ENCODE results near the gene HOXB3.

The HOXB3 gene

DNA sequence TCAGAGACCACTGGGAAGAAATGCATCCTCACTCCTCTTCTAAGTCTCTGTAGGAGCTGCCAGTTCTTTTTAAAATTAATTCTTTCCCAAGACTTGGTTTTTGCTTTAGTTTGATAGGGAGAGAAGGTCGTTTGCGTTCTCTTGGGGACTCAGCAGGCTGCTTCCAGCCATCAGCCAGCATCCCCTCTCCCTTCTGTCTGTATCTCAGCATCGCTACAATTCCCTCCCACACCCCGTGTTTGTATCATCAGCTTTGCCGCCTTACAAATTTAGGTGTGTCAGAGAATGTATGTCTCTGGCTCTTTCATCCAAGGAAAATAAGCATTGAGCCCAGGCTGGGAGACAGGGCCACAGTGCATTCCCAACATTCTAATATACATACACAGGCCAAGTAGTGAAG lies 9.3 kb upstream of the HOXB3 start:
- peaks cover 26% of the 10 kb centered on the region for H3K4me1 Mint-ChIP-seq
- H3K27me3 Mint-ChIP-seq, result peaks cover 90% of the 10 kb centered on the region
- no peaks in the 10 kb centered on the region for H3K36me3 Mint-ChIP-seq (ENCODE audit: low read depth)
- H3K4me3 Mint-ChIP-seq, result no peak overlapping the region
- ATAC-seq, result no peak
- H3K27ac Mint-ChIP-seq, result no peak overlapping the region
- H3K9me3 Mint-ChIP-seq, result no peaks in the 10 kb centered on the region
- DNase-seq, result no peak

DNA sequence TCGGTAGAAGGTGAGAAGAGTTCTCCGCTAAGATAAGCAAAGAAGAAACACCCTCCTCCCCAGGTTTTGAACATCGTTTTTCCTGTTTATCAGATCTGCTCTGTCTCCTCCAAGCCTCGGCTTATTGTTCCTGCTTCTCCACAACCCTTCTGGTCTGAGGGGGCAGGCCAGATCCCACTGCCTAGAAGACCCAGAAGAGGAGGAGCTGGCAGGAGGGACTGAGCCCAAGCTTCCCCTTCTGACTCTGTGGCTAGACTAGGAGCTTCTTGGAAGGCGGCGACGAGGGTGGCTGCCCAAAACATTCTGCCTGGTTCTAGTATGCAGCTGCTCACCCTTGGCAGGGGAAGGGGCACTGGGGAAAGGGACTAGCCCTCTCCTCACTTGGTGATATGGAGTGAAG lies 8.7 kb upstream of the HOXB3 start:
- no peak for ATAC-seq
- no peak for DNase-seq
- no peaks in the 10 kb centered on the region for H3K36me3 Mint-ChIP-seq (ENCODE audit: low read depth)
- no peak overlapping the region for H3K27ac Mint-ChIP-seq
- no peaks in the 10 kb centered on the region for H3K9me3 Mint-ChIP-seq
- H3K4me1 Mint-ChIP-seq, result peaks cover 26% of the 10 kb centered on the region
- peak overlapping the region; percentile 58 for H3K4me3 Mint-ChIP-seq
- H3K27me3 Mint-ChIP-seq, result peaks cover 88% of the 10 kb centered on the region

DNA sequence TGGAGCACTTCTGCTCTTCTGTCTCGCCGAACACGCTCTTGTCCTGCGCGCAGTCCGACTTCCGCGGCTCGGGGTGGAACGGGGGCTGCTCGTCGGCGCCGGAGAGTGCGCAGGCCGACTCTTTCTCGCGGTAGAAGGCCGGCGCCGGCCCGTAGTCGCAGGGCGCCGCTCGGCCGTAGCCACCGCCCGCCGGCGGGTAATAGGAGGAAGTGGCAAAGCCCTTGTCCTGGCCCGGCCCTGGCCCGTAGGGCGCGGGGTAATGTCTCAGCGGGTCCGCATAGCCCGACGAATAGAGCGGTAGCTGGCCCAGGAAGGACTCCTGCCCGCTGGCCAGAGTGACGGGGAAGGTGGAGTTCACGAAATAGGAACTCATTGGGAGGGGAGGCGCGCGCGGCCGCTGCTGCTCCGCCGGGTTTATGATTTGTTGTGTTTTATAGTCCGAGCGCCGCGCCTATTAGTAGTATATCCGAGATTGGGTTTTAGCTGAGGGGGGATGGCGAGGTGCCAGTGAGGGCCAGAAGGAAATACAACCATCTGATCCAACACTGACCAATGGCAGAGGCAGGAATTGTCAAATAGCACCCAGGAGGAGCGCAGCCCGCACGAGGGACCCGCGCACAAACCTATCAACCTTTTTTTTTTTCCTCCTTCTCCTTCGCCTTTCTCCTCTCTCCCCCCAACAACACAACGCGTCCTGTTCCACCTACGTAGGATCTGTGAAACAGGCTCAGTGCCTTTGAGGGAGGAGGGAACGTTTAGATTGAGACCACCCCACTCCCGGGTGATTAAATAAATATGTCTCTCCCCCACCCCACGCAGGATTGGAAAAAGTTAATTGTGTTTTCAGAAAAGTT lies 8.0 kb upstream of the HOXB3 start:
- ATAC-seq (peak; percentile 22), DNase-seq (no peak)
- Mint-ChIP-seq H3K9me3 (no peaks in the 10 kb centered on the region), H3K36me3 (ENCODE audit: low read depth) (no peaks in the 10 kb centered on the region), H3K27me3 (peaks cover 85% of the 10 kb centered on the region), H3K4me3 (peak overlapping the region; percentile 58), H3K4me1 (peaks cover 29% of the 10 kb centered on the region), H3K27ac (peak overlapping the region; percentile 18)

DNA sequence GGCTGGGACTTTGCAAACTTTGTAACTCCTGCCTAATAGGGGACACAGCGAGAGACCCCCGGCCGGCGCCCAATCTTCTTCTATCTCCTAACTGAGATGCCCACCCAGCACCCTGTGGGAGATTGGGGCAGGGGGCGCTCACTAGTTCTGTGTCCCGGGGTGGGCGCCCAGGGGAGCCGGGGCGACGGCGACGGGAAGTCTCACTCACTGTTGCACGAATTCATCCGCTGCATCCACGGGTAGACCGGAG lies 7.4 kb upstream of the HOXB3 start:
- H3K4me1 Mint-ChIP-seq, result peaks cover 35% of the 10 kb centered on the region
- H3K36me3 Mint-ChIP-seq (ENCODE audit: low read depth), result no peaks in the 10 kb centered on the region
- peak overlapping the region; percentile 58 for H3K4me3 Mint-ChIP-seq
- H3K9me3 Mint-ChIP-seq, result no peaks in the 10 kb centered on the region
- peak overlapping the region; percentile 18 for H3K27ac Mint-ChIP-seq
- peaks cover 83% of the 10 kb centered on the region for H3K27me3 Mint-ChIP-seq
- ATAC-seq, result no peak
- no peak for DNase-seq

DNA sequence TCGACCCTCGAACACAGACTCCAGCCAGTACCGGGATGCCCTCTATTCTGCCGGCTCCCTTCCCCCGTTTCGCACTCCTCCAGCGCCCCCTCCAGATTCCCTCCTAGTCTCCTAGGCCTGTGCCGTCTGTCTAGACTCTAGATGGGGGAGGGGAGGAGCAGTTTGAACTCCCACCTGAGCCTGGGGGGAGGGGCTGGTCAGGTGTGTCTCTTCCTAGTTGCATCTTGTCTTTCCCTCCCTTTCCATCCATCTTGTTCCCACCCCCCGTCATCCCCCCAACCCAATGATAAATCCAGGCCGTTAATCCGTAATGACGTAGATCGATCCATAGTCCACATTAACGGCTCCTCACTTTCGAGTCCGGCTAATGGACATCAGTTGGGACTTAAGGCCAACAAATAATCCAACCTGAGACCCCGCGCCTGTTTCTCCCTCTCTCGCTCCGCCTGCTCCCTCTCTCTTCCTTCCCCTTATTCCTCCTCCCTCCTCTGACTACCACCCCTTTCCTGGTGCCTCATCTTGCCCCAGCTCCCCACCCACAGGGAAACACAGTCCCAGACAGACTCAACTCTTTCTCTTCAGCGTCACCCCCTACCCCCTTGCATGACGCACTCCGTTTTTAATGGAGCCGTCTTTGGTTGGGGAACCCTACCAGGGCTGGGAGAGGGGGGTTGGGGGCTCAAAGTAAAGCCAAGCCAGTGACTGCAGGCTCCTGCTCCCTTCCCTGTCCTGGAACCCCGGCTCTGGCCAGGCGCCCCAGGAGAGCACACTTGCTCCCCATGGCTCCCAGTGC lies 6.9 kb upstream of the HOXB3 start:
- ATAC-seq (peak; percentile 12), DNase-seq (no peak)
- Mint-ChIP-seq H3K9me3 (no peaks in the 10 kb centered on the region), H3K4me3 (peak overlapping the region; percentile 58), H3K36me3 (ENCODE audit: low read depth) (no peaks in the 10 kb centered on the region), H3K27ac (no peak overlapping the region), H3K4me1 (peaks cover 34% of the 10 kb centered on the region), H3K27me3 (peaks cover 83% of the 10 kb centered on the region)

DNA sequence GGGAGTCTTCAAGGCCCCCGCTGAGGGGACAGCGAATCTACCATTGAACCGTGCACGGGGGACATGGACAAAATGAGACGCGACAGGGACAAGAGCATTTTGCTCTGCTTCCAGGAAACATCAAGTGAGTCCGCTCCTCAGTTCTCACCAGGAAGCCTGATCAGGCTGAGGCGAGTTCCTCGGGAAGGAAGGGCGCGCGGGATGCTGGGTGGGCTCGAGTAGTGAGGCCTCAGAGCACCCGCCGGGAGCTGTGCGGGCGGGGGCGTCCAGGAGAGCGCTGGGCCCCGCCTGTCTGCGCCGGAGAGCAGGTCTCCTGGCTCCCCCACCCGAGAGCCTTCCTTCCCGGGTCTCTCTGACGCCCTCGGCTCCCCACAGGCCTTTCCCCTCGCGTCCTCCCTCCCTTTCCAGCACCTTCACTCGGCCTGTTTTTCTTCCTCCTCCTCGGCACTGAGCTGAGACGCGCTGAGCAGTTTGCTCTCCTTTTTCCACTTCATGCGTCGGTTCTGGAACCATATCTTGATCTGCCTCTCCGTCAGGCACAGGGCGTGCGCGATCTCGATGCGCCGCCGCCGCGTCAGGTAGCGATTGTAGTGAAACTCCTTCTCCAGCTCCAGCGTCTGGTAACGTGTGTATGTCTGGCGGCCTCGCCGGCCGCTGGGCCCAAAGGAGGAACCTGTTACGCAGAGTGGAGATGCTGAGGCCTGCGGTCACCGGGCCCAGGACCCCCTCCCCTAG lies 6.1 kb upstream of the HOXB3 start:
- Mint-ChIP-seq H3K27me3 (peaks cover 83% of the 10 kb centered on the region), H3K4me1 (peaks cover 36% of the 10 kb centered on the region), H3K4me3 (peak overlapping the region; percentile 58), H3K27ac (no peak overlapping the region), H3K9me3 (no peaks in the 10 kb centered on the region), H3K36me3 (ENCODE audit: low read depth) (no peaks in the 10 kb centered on the region)
- no peak for ATAC-seq
- no peak for DNase-seq

DNA sequence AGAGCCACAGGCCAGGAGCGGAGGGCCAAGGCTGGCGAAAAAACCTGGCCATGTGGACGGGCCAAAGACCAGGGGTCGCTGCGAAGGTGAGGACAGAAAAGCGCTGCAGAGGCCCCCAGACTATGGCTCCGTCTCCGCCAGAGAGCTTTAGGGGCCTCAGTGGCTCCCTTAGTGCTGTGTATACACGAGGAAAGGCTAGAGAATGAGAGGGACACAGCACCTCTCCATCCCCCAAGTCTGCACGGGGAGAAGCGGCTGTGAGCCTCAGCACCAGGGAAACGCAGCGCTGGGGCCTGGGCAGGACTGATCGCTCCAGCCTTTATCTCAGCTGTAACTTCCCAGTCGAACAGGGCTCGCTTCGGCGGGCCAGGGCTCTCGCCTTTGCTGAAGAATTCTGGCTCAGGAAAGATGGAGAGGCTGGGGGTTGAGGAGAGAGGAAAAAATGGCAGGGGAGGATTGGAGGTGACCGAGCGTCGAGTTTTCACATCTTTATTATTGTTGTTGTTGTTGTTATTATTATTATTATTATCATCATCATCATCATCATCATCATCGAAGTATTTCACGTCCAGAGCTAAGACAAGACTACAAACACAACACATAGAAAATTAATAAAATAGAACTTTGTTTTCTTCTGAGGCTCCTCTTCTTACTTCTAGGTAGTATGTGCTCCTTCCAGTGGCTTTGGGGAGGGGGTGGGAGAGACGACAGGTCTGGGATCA lies 5.4 kb upstream of the HOXB3 start:
- no peaks in the 10 kb centered on the region for H3K9me3 Mint-ChIP-seq
- H3K27ac Mint-ChIP-seq, result no peak overlapping the region

DNA sequence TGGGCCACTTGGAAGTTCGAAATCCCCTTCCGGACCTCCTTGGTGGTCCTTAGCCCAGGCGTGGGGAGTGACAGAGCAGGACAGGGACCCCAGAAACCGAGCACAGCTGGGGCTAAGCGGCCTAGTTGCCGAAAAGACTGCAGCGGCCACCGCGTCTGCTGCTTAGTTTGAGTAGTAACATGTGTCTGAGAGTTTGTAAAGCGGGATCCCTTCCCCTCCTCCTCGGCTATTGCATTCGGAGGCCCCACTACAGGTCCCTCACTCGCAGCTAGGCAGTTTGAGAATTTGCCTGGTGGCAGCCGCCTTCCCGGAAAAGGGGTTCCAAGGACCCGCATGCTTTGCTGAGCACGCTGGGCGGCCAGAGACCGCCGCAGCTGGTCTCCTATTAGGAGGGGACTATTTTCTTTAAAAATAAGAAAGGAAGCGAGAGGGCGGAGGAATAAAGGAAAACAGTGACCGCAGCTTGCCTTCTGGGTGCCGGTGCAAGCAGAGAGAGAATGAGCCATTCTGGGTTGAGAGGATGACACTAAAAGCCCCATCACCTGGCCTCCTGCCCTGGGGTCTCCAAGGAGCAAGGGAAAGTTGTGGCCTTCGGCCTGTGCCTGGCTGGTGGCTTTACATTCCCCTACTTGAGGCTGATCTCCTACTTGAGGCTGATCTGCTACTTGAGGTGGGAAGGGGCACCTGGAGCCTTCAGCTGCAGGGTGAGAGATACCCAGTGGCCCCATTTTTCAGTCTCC lies 4.7 kb upstream of the HOXB3 start:
- no peak overlapping the region for H3K4me3 Mint-ChIP-seq
- no peaks in the 10 kb centered on the region for H3K9me3 Mint-ChIP-seq
- no peak for DNase-seq
- peaks cover 83% of the 10 kb centered on the region for H3K27me3 Mint-ChIP-seq
- no peaks in the 10 kb centered on the region for H3K36me3 Mint-ChIP-seq (ENCODE audit: low read depth)
- H3K4me1 Mint-ChIP-seq, result peaks cover 43% of the 10 kb centered on the region
- H3K27ac Mint-ChIP-seq, result no peak overlapping the region
- ATAC-seq, result no peak

More for the DNA sequence above, 5.4 kb upstream of the HOXB3 start:
- Mint-ChIP-seq H3K36me3 (ENCODE audit: low read depth) (no peaks in the 10 kb centered on the region), H3K27me3 (peaks cover 83% of the 10 kb centered on the region), H3K4me3 (no peak overlapping the region), H3K4me1 (peaks cover 36% of the 10 kb centered on the region)
- DNase-seq, result no peak
- ATAC-seq, result no peak

DNA sequence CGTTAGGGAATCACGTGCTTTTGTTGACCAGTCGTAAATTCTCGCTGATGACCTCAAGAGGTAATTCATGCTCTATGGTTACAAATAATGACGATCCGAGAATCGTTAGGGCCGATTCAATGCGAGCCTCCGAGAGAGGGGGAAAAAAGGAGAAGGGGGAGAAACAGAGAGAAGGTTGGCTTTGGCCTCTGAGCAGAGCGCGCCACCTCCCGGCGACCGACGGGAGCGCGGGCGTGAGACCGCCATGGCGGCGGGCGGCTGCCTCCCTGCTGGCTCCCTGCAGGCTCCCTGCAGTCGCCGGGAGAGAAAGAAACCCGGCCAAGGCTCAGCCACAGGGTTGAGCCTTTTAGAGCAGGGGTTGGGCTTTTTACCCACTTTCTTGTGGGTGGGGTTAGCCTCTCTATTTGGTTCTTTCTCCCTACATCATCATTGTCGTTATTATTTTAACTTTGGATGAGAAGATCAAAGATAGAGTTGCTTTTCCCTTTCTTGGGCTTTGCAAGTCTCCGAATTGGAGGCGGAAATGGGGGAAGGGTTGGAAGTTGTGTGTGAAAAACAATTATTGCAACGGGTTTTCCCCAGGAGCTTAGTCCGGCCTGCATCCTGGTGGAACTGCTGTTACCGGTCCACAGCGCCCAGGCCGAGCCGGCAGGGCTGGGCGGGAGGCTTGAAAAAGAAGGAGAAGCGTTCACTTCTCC lies 3.9 kb upstream of the HOXB3 start:
- ATAC-seq, result peak; percentile 59
- Mint-ChIP-seq H3K4me3 (peak overlapping the region; percentile 75), H3K4me1 (peaks cover 46% of the 10 kb centered on the region), H3K9me3 (no peaks in the 10 kb centered on the region), H3K27me3 (peaks cover 84% of the 10 kb centered on the region), H3K36me3 (ENCODE audit: low read depth) (no peaks in the 10 kb centered on the region), H3K27ac (no peak overlapping the region)
- DNase-seq, result peak; percentile 88

DNA sequence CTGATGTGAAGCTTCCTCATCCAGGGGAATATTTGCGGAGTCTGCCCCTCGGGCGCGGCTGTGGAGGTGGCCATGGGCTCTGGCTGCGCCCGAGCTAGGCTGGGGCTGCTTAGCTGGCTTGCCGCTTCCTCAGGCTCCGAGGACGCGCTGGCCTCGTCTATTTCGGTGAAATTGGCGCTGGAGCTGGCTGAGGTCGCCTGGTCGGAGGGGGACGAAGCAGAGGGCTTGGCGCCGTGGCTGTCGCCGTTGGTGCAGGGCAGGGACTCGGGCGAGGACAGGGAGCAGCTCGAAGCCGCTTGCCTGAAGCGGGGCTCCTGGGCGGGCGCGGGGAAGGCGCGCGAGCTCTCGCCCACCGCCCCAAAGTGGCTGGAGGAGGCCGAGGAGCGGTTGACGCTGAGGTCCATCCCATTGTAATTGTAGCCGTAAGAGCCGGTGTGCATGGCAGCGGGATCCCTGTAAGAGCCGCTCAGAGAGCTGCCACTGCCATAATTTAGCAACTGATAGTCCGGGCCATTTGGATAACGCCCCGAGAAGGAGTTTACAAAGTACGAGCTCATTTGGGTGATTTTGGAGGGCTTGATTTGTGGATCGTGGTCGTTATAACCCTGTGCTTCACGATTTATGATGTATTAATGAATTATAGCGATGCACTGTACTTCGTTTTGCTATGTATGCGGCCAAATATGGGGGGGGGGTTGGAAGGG lies 3.2 kb upstream of the HOXB3 start, which contains the start of gene HOXB5:
HOXB5 (minus strand) TSS at position 654 of the 704 bp plus-strand sequence; CDS start at position 557, 97 bp downstream.
- peaks cover 44% of the 10 kb centered on the region for H3K4me1 Mint-ChIP-seq
- H3K27me3 Mint-ChIP-seq, result peaks cover 84% of the 10 kb centered on the region
- H3K36me3 Mint-ChIP-seq (ENCODE audit: low read depth), result no peaks in the 10 kb centered on the region
- no peak for DNase-seq
- no peak within 1 kb of the TSS for H3K27ac Mint-ChIP-seq
- H3K9me3 Mint-ChIP-seq, result no peaks in the 10 kb centered on the region
- H3K4me3 Mint-ChIP-seq, result peak within 1 kb of the TSS; percentile 75
- no peak for ATAC-seq

DNA sequence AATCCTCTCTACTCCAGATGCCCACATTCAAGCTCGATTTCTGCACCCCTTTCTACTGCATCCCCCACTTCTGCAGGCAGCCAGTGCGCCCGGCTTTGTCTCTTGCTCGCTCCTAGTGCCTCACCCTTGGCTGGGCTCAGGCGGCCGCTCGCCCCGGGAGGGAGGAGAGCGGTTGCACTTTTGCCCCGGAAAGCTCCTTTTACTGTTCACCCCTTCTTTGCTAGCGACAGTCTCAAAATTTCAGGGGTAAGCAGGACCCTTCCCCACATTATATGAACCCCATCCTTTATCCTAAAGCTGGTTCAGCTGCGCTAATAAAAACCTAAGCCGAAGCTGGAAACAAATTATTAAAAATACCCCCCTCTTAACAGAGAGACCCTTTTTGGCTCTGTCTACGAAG lies 2.5 kb upstream of the HOXB3 start:
- DNase-seq (peak; percentile 35), ATAC-seq (no peak)
- Mint-ChIP-seq H3K27ac (no peak overlapping the region), H3K9me3 (no peaks in the 10 kb centered on the region), H3K27me3 (peaks cover 85% of the 10 kb centered on the region), H3K36me3 (ENCODE audit: low read depth) (no peaks in the 10 kb centered on the region), H3K4me3 (peak overlapping the region; percentile 75), H3K4me1 (peaks cover 40% of the 10 kb centered on the region)

DNA sequence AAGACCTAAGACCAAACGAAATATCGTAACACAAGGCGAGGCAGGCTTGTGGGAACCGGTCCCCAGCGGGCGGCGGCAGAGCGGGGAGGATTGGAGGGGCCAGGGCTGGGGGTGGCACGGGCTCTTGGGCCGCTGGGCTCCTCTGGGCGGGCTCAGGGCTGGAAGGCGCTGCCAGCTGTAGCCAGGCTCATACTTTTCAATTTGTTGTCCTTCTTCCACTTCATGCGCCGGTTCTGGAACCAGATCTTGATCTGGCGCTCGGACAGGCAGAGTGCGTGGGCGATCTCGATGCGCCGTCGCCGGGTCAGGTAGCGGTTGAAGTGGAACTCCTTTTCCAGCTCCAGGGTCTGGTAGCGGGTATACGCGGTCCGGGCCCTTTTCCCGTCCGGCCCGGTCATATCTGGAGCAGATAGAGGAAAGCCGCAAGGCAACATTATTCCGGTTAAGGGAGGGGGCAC lies 2.0 kb upstream of the HOXB3 start:
- H3K36me3 Mint-ChIP-seq (ENCODE audit: low read depth), result no peaks in the 10 kb centered on the region
- H3K27ac Mint-ChIP-seq, result no peak overlapping the region
- H3K9me3 Mint-ChIP-seq, result no peaks in the 10 kb centered on the region
- H3K4me1 Mint-ChIP-seq, result peaks cover 38% of the 10 kb centered on the region
- H3K4me3 Mint-ChIP-seq, result peak overlapping the region; percentile 75
- DNase-seq, result no peak
- ATAC-seq, result no peak
- peaks cover 87% of the 10 kb centered on the region for H3K27me3 Mint-ChIP-seq

Data from activated naive CD8-positive, alpha-beta T cell treated with anti-CD3 and anti-CD28 coated beads, Interleukin-2, amount 50 U/mL, for 24 hours (primary cell).